HG02642 (cell line): ENCODE measurements around the gene IL13.
A peak's percentile ranks its signal among the peaks of the same experiment; 100 is the strongest.

Source experiments
- ATAC-seq: cut with Tn5 transposase; IDR thresholded peaks from one replicate; pipeline ENCODE4 v1.9.1; 2021; ENCODE audit warnings: mild to moderate bottlenecking; ENCODE audit not compliant: unreplicated experiment, poor library complexity

Gene IL13

GRCh38 chr5:132655821-132656773 is 1.9 kb upstream of the IL13 start:
- no peak for ATAC-seq

- ATAC-seq = no peak
Observed at GRCh38 chr5:132656774-132657355, 1.1 kb upstream of the IL13 start.

GRCh38 chr5:132658381-132659302 is 669 bp downstream of the IL13 start:
- no peak for ATAC-seq

- no peak for ATAC-seq
Observed at GRCh38 chr5:132659598-132660493, 1.9 kb downstream of the IL13 start.

- ATAC-seq = no peak
Observed at GRCh38 chr5:132661231-132662003, 3.4 kb downstream of the IL13 start.

GRCh38 chr5:132662004-132662401 is 4.0 kb downstream of the IL13 start:
- ATAC-seq = no peak

GRCh38 chr5:132662925-132663770 is 5.2 kb downstream of the IL13 start:
- peak; percentile 71 for ATAC-seq

GRCh38 chr5:132663771-132664695 is 6.1 kb downstream of the IL13 start:
- ATAC-seq = peak; percentile 48

- ATAC-seq = no peak
Observed at GRCh38 chr5:132664696-132665209, 6.8 kb downstream of the IL13 start.

GRCh38 chr5:132665574-132666080 is 7.7 kb downstream of the IL13 start:
- no peak for ATAC-seq

- ATAC-seq = no peak
Observed at GRCh38 chr5:132666310-132667123, 8.5 kb downstream of the IL13 start.

- ATAC-seq = no peak
Observed at GRCh38 chr5:132667309-132667708, 9.3 kb downstream of the IL13 start.

GRCh38 chr5:132667761-132668705 is 10.1 kb downstream of the IL13 start:
- no peak for ATAC-seq

GRCh38 chr5:132668706-132669454 is 10.9 kb downstream of the IL13 start:
- no peak for ATAC-seq
